PC-3 (cell line): ENCODE measurements around the gene GSC2. TPM values are rescaled to one million over a fixed set of nuclear protein-coding genes. Genes with fewer than 3 reads are reported as not detected.

Experiments
- ATAC-seq: fragments of 200-7000 bp; cut with Tn5 transposase; 2 replicates; pipeline ENCODE4 v1.9.1; 2020; ENCODE audit warnings: mild to moderate bottlenecking, moderate library complexity
- BruUV-seq: library from RNA; stranded (reverse); fragments of 400-500 nt; replicated peaks from 2 replicates; lab custom pipeline; 2021; lab: Mats Ljungman, UMichigan
- CTCF ChIA-PET: fragments of 300-600 bp; sonication (Branson Sonifier 250); formaldehyde crosslinking; loops from one replicate; lab custom pipeline; 2022; ENCODE audit warnings: antibody characterized with exemption; lab: Charles Lee
- POLR2A ChIA-PET: fragments of 300-600 bp; sonication (Branson Sonifier 250); formaldehyde crosslinking; loops from one replicate; lab custom pipeline; 2022; ENCODE audit warnings: antibody characterized with exemption; ENCODE audit not compliant: unreplicated experiment; lab: Charles Lee
- DNase-seq: peaks from one replicate; pipeline ENCODE4 v3.0.0-alpha.2; 2015
- H2AFZ ChIP-seq: fragments of 300-600 bp; sonication (generic); 2 replicates; pipeline ENCODE4 v1.6.0; 2016; ENCODE audit warnings: antibody characterized with exemption, low read length
- H3F3A ChIP-seq: fragments of 300-600 bp; sonication (generic); one replicate; pipeline ENCODE4 v1.6.0; 2017; ENCODE audit warnings: antibody characterized with exemption, low read length, control low read depth, mild to moderate bottlenecking; ENCODE audit not compliant: unreplicated experiment
- H3K27ac ChIP-seq: fragments of 300-600 bp; sonication (generic); 2 replicates; pipeline ENCODE4 v1.5.1; 2016; ENCODE audit warnings: mild to moderate bottlenecking, low read length
- H3K27me3 ChIP-seq: fragments of 300-600 bp; sonication (generic); 2 replicates; pipeline ENCODE4 v1.6.1; 2016; ENCODE audit warnings: low read length, mixed read lengths
- H3K36me3 ChIP-seq: fragments of 300-600 bp; sonication (generic); 2 replicates; pipeline ENCODE4 v1.6.1; 2016; ENCODE audit warnings: low read depth, mixed run types, low read length, mixed read lengths
- H3K4me1 ChIP-seq: fragments of 300-600 bp; sonication (generic); 2 replicates; pipeline ENCODE4 v1.5.1; 2016; ENCODE audit warnings: low read length; ENCODE audit not compliant: insufficient read depth
- H3K4me2 ChIP-seq: fragments of 300-600 bp; sonication (generic); 2 replicates; pipeline ENCODE4 v1.6.0; 2016; ENCODE audit warnings: low read length
- H3K4me3 ChIP-seq: fragments of 300-600 bp; sonication (generic); 2 replicates; pipeline ENCODE4 v1.5.1; 2016; ENCODE audit warnings: mild to moderate bottlenecking, low read length, mixed read lengths
- H3K79me2 ChIP-seq: fragments of 300-600 bp; sonication (generic); 2 replicates; pipeline ENCODE4 v1.6.1; 2017; ENCODE audit warnings: low read length, mixed read lengths
- H3K9ac ChIP-seq: fragments of 300-600 bp; sonication (generic); 2 replicates; pipeline ENCODE4 v1.6.0; 2016; ENCODE audit warnings: mild to moderate bottlenecking, low read length
- H3K9me2 ChIP-seq: fragments of 300-600 bp; sonication (generic); replicated peaks from 2 replicates; pipeline ENCODE4 v1.6.1; 2016; ENCODE audit warnings: mixed run types, low read length, mixed read lengths
- H3K9me3 ChIP-seq: fragments of 300-600 bp; sonication (generic); 2 replicates; pipeline ENCODE4 v1.6.1; 2016; ENCODE audit warnings: low read length, mixed read lengths
- H4K20me1 ChIP-seq: fragments of 300-600 bp; sonication (generic); 2 replicates; pipeline ENCODE4 v1.6.1; 2016; ENCODE audit warnings: low read length, mixed read lengths
- CTCF ChIP-seq: fragments of 300-600 bp; sonication (generic); conservative IDR thresholded peaks from 2 replicates; pipeline ENCODE4 v1.5.1; 2017; ENCODE audit warnings: antibody characterized with exemption, low read depth, mild to moderate bottlenecking, low read length
- EZH2 ChIP-seq: fragments of 300-600 bp; sonication (generic); IDR thresholded peaks from one replicate; pipeline ENCODE4 v1.6.1; 2017; ENCODE audit warnings: antibody characterized with exemption, mild to moderate bottlenecking, low read length; ENCODE audit not compliant: unreplicated experiment
- EZH2phosphoT487 ChIP-seq: fragments of 300-600 bp; sonication (generic); IDR thresholded peaks from 2 replicates; pipeline ENCODE4 v1.6.1; 2018; ENCODE audit warnings: mild to moderate bottlenecking, antibody characterized with exemption, low read length, borderline replicate concordance
- intact Hi-C: fragments of 100-400 bp; cut with micrococcal nuclease; formaldehyde crosslinking; loops from 2 replicates; pipeline ENCODE4 v1.9.0; 2023
- total RNA-seq: library from RNA; depleted of rRNA; stranded (reverse); fragments of >200 nt; gene quantifications from 2 replicates; pipeline ENCODE4 v1.2.3, GENCODE V29; 2014

Gene GSC2
- total RNA-seq, 1 experiment from 2014 or later = not detected

DNA sequence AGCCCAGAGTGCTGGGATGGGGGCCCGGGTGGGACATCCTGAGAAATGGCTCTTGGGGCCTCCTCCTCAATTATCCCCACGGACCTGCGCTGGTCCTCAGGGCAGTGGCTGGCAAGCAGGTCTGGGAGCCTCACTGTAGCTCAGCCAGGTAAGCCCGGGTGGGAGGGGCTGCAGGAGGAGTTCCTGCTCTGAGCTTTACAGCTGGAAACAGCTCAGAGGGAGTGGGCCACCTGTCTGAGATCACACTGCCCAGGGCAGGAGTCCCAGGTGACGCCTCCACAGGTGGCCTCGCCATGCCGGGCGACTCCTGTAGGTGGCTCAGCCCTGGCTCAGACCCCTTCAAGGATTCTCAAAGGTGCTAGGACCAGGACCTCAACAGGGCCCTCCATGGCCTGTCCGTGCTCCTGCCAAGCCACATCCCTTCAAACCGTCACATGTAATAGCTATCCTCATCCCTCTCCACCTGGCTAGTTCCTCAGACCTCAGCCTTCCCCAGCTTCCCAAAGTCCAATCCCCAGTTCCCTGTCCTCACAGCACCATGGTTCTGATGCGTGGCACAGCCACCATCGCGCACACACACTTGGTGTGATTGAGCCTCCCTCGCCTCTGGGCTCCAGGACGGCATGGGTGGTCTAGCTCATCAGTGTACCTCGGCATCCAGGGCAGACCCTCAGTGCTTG, 22.6 kb downstream of the GSC2 start:
- TF ChIP-seq EZH2 (no peak), EZH2phosphoT487 (no peak), CTCF (no peak)
- no peak for DNase-seq
- H3K9me3 ChIP-seq = no peaks in the 10 kb centered on the region
- CTCF ChIA-PET = no interaction called here
- H4K20me1 ChIP-seq = no peaks in the 10 kb centered on the region
- H3F3A ChIP-seq = no peaks in the 10 kb centered on the region
- ATAC-seq = no peak
- no peak overlapping the region for H3K4me3 ChIP-seq
- no peaks in the 10 kb centered on the region for H3K27me3 ChIP-seq
- no peaks in the 10 kb centered on the region for H3K4me1 ChIP-seq
- no peak overlapping the region for H3K27ac ChIP-seq
- no peaks in the 10 kb centered on the region for H3K36me3 ChIP-seq
- POLR2A ChIA-PET = no interaction called here
- BruUV-seq = no TSS peak
- H2AFZ ChIP-seq = no peak overlapping the region
- no peak overlapping the region for H3K9ac ChIP-seq
- intact Hi-C loops = no loop called here
- no peaks in the 10 kb centered on the region for H3K9me2 ChIP-seq
- no peak overlapping the region for H3K4me2 ChIP-seq
- no peaks in the 10 kb centered on the region for H3K79me2 ChIP-seq

- Histone ChIP-seq H4K20me1 (no peaks in the 10 kb centered on the region), H3K27me3 (no peaks in the 10 kb centered on the region), H3K36me3 (no peaks in the 10 kb centered on the region), H3K4me3 (no peak overlapping the region), H3K4me1 (no peaks in the 10 kb centered on the region), H3K79me2 (peaks cover 2% of the 10 kb centered on the region), H3F3A (no peaks in the 10 kb centered on the region), H2AFZ (no peak overlapping the region), H3K27ac (no peak overlapping the region), H3K4me2 (no peak overlapping the region), H3K9me2 (no peaks in the 10 kb centered on the region), H3K9ac (no peak overlapping the region), H3K9me3 (no peaks in the 10 kb centered on the region)
- no TSS peak for BruUV-seq
- DNase-seq = no peak
- ChIA-PET POLR2A (no interaction called here), CTCF (no interaction called here)
- TF ChIP-seq EZH2 (no peak), CTCF (no peak), EZH2phosphoT487 (no peak)
- intact Hi-C loops = no loop called here
- ATAC-seq = no peak
Measured at GRCh38 chr22:19126309-19127273, 23.5 kb downstream of the GSC2 start.
